Esophagus muscularis mucosa (tissue), 4 donors: ENCODE data around the gene SMYD4. TPM values are rescaled to one million over a fixed set of nuclear protein-coding genes. Genes with fewer than 3 reads are reported as not detected.

ENCODE experiments used
- DNase-seq: peaks from one replicate; pipeline ENCODE4 v3.0.0-alpha.2; 2017; ENCODE audit errors: extremely low spot score
- H3K27ac ChIP-seq, 4 donors: fragments of 200-600 bp; sonication (generic); replicated peaks in 1 of 4; 1 replicate in 3 of 4; 2 replicates in 1 of 4; pipeline ENCODE4 v1.5.1; 2016 to 2019; ENCODE audit warnings: mild to moderate bottlenecking in 1 of 4
- H3K27me3 ChIP-seq, 4 donors: fragments of 200-600 bp; sonication (generic); one replicate each; pipeline versions ENCODE4 v1.5.1 to v1.6.0; 2016 to 2019
- H3K36me3 ChIP-seq, 4 donors: fragments of 200-600 bp; sonication (generic); one replicate each; pipeline ENCODE4 v1.5.1; 2016 to 2019
- H3K4me1 ChIP-seq, 4 donors: fragments of 200-600 bp; sonication (generic); one replicate each; pipeline ENCODE4 v1.5.1; 2016 to 2019
- H3K4me3 ChIP-seq, 4 donors: fragments of 200-600 bp; sonication (generic); 1 replicate in 2 of 4; 2 replicates in 2 of 4; pipeline ENCODE4 v1.5.1; 2016 to 2019; ENCODE audit warnings: mild to moderate bottlenecking in 4 of 4, moderate library complexity in 1 of 4
- H3K9me3 ChIP-seq, 4 donors: fragments of 200-600 bp; sonication (generic); 1 replicate in 3 of 4; 2 replicates in 1 of 4; pipeline ENCODE4 v1.5.1; 2016 to 2019
- CTCF ChIP-seq, 3 experiments: fragments of 200-600 bp in 2 of 3; fragments of 450-650 bp in 1 of 3; sonication (generic) in 2 of 3; IDR thresholded peaks; one replicate each; pipeline ENCODE4 v1.5.1; 2017 to 2019; ENCODE audit warnings: antibody characterized with exemption in 3 of 3, mild to moderate bottlenecking in 2 of 3, moderate library complexity in 1 of 3
- EP300 ChIP-seq: sonication (generic); formaldehyde crosslinking; IDR thresholded peaks from one replicate; pipeline ENCODE4 v1.6.1; 2017; ENCODE audit warnings: antibody characterized with exemption
- POLR2A ChIP-seq: fragments of 450-650 bp; IDR thresholded peaks from one replicate; pipeline ENCODE4 v1.6.1; 2017; ENCODE audit warnings: antibody characterized with exemption, moderate library complexity, mild to moderate bottlenecking, low read depth
- POLR2AphosphoS5 ChIP-seq, 2 donors: sonication (generic); formaldehyde crosslinking; IDR thresholded peaks; one replicate each; pipeline ENCODE4 v1.6.1; 2017; ENCODE audit warnings: antibody characterized with exemption in 2 of 2
- WGBS: methylation state at CpG from one replicate; pipeline ENCODE4 v1.1.5; 2018; 5-methylcytosine and 5-hydroxymethylcytosine counted together
- intact Hi-C: fragments of 100-400 bp; cut with DNase I; formaldehyde crosslinking; loops from one replicate; pipeline ENCODE4 v1.15.1; 2023
- total RNA-seq, 4 donors: library from RNA; depleted of rRNA; stranded (reverse); fragments of >200 nt; gene quantifications; one replicate each; pipeline versions ENCODE4 v1.1.0 to v1.2.1, GENCODE V29; 2016

The SMYD4 gene
- total RNA-seq, 4 donors from 2014 or later: 10.3 to 14.8 (median 11.9) TPM

GRCh38 chr17:1872976-1873375, 43.3 kb upstream of the SMYD4 start:
- intact Hi-C loops: no loop called here
- 92% methylated on average over 4 of the region's 4 CpGs for WGBS
- TF ChIP-seq EP300: no peak
- no peak for TF ChIP-seq CTCF (IDR thresholded peaks at IDR 0.05)
- TF ChIP-seq POLR2AphosphoS5 (IDR thresholded peaks at IDR 0.05): no peak
- TF ChIP-seq POLR2A: no peak
- H3K36me3 ChIP-seq: peaks cover 19 to 90% (median 50%) of the 10 kb centered on the region in 4 donors
- DNase-seq: no peak
- H3K27ac ChIP-seq: no peak overlapping the region
- H3K4me1 ChIP-seq: no peaks in the 10 kb centered on the region
- no peaks in the 10 kb centered on the region for H3K27me3 ChIP-seq
- H3K4me3 ChIP-seq: no peak overlapping the region
- H3K9me3 ChIP-seq: no peaks in the 10 kb centered on the region

DNA sequence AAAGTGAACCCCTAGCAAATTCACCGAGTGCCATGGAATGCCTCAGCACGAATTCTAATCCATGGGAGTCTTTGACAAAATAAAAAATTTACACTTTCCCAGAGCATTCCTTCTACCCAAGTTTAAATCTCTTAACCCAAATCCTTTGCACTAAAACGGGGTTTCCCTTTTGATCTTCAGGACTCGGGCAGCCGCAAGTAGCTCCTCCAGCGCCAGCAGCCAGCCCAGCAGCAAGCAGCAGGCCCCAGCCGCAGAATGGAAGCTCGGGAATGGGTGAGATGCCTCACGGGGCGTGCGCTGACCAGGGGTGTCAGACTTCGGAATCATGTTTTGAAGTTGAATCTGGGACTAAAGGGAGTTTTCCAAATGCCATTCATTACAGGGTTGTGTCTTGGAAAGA, 42.6 kb upstream of the SMYD4 start:
- intact Hi-C loops: no loop called here
- 96% methylated on average over 12 of the region's 12 CpGs for WGBS
- no peak overlapping the region for H3K4me3 ChIP-seq
- DNase-seq: no peak
- H3K27ac ChIP-seq: no peak overlapping the region
- no peaks in the 10 kb centered on the region for H3K4me1 ChIP-seq
- no peaks in the 10 kb centered on the region for H3K9me3 ChIP-seq
- H3K36me3 ChIP-seq: peaks cover 11 to 88% (median 43%) of the 10 kb centered on the region in 4 donors
- H3K27me3 ChIP-seq: no peaks in the 10 kb centered on the region
- TF ChIP-seq POLR2A (no peak), CTCF (IDR thresholded peaks at IDR 0.05) (no peak), POLR2AphosphoS5 (IDR thresholded peaks at IDR 0.05) (no peak), EP300 (no peak)

GRCh38 chr17:1871756-1872155, 42.1 kb upstream of the SMYD4 start:
- WGBS: 85% methylated on average over 5 of the region's 5 CpGs
- intact Hi-C loops: no loop called here
- Histone ChIP-seq H3K36me3 (peaks cover 8 to 83% (median 38%) of the 10 kb centered on the region in 4 donors), H3K9me3 (no peaks in the 10 kb centered on the region), H3K4me1 (no peaks in the 10 kb centered on the region), H3K27ac (no peak overlapping the region), H3K4me3 (no peak overlapping the region), H3K27me3 (no peaks in the 10 kb centered on the region)
- DNase-seq: no peak
- TF ChIP-seq CTCF (IDR thresholded peaks at IDR 0.05) (no peak), POLR2AphosphoS5 (IDR thresholded peaks at IDR 0.05) (no peak), EP300 (no peak), POLR2A (no peak)

DNA sequence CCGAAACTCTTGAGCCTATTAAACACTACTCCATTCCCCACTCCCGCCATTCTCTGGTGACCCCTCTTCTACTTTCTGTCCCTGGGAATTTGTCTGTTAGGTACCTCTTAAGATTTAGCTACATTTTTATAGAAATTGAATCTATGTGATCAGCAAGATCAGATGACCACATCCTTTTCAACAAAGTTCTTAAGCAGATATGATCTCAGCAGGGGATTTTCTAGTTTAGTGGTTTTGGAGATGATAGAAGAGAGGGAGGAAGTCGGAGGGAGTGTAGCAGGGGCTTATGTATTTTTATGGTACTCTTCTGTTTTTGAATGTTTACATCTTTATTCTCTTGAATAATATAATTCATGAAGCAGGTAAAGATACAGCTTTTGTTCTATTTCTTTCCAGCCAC, 40.9 kb upstream of the SMYD4 start:
- Histone ChIP-seq H3K36me3 (peaks cover 6 to 72% (median 27%) of the 10 kb centered on the region in 4 donors), H3K27ac (no peak overlapping the region), H3K4me3 (no peak overlapping the region), H3K4me1 (no peaks in the 10 kb centered on the region), H3K9me3 (no peaks in the 10 kb centered on the region), H3K27me3 (no peaks in the 10 kb centered on the region)
- no peak for TF ChIP-seq POLR2A
- TF ChIP-seq EP300: no peak
- TF ChIP-seq CTCF (IDR thresholded peaks at IDR 0.05): no peak
- TF ChIP-seq POLR2AphosphoS5 (IDR thresholded peaks at IDR 0.05): no peak
- intact Hi-C loops: no loop called here
- 72% methylated on average over 3 of the region's 3 CpGs for WGBS
- no peak for DNase-seq

- Histone ChIP-seq H3K4me1 (no peaks in the 10 kb centered on the region), H3K27me3 (no peaks in the 10 kb centered on the region), H3K4me3 (no peak overlapping the region), H3K36me3 (peaks cover 0 to 51% (median 14%) of the 10 kb centered on the region in 4 donors), H3K9me3 (no peaks in the 10 kb centered on the region), H3K27ac (no peak overlapping the region)
- no peak for TF ChIP-seq CTCF (IDR thresholded peaks at IDR 0.05)
- no peak for TF ChIP-seq POLR2A
- 85% methylated on average over 8 of the region's 8 CpGs for WGBS
- intact Hi-C loops: loop anchor here (10.0 kb wide), 1 partner anchor 73 kb away; no protein-coding TSS in a partner anchor
- DNase-seq: no peak
Observed at GRCh38 chr17:1868090-1868489, 38.4 kb upstream of the SMYD4 start.
